G401.6 (cell line): ENCODE data around the gene CASP7.
A peak's percentile ranks its signal among the peaks of the same experiment; 100 is the strongest.

Experiments used
- FAIRE-seq: peaks from 2 replicates; lab custom pipeline; 2012; peaks lifted over from hg19 to GRCh38; lab: Jason Lieb, UNC

The CASP7 gene

DNA sequence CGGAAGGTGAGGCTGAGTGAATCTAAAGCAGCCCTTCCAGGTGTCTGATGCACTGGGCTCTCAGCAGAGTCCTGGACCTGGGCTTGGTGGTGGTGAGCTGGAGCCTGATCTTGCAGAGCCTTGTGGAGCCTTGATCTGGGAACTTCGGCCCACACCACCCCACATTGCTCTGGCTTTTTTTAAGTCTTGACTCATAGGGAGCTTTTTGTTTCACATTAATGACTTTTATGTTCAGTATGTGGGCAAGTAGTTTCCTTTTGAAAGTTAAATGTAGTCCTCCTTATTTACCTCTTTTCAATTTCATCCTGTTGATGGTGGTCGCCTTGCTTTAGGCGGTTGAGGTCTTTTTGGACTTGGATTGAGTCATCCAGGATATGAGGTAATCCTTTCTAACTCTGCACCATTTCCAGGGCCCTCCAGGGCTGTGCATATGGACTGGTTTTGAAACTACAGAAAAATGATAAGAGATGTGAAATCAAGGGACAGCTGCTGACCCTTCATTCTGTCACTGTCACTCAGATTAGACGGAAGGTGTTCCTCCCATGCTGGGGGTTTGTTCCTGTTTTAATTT is 12.9 kb upstream of the CASP7 start:
- FAIRE-seq = no peak

DNA sequence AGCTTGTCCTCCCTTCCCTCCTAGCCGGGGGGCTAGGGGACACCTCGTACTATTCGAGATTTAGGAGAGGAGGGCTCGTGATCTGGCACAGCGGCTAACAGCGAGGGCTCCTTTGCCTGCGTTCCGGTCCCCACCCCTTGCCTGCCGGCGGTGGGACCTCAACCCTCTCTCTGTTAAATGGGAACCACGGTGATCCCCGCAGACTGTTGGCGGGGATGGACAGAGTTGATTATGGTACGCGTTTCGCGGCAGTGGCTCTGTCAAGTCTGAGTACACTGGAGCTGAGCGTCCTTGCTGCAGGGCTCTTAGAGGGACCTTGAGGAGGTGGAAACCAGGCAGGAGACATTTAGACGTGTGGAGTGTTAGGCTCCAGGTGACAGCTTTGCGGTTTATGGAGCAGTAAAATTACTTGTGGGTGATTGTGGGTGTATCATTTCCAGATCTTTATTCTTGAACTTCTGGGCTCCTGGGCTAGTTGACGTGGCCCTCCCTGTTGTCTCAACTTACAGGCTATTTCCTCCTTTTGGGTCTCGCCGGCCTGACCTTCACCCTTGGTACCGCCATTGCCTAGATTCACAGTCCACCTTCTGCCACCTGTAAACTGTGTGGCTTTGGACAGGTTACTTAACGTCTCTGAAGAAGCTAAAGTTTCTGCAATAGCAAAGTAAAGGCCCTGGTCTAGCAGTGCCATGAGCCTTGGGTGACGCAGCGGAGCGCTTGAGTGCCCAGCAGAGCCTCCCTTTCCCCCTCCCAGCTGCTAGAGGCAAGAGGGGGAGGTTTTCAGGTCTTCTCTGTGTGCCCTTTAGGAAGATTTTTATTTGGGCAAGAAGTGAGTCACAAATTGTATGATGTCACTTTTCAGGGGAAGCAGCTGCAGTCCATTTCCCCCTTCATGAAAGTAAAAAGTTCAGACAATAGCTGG is 739 bp downstream of the CASP7 start:
- FAIRE-seq = no peak

DNA sequence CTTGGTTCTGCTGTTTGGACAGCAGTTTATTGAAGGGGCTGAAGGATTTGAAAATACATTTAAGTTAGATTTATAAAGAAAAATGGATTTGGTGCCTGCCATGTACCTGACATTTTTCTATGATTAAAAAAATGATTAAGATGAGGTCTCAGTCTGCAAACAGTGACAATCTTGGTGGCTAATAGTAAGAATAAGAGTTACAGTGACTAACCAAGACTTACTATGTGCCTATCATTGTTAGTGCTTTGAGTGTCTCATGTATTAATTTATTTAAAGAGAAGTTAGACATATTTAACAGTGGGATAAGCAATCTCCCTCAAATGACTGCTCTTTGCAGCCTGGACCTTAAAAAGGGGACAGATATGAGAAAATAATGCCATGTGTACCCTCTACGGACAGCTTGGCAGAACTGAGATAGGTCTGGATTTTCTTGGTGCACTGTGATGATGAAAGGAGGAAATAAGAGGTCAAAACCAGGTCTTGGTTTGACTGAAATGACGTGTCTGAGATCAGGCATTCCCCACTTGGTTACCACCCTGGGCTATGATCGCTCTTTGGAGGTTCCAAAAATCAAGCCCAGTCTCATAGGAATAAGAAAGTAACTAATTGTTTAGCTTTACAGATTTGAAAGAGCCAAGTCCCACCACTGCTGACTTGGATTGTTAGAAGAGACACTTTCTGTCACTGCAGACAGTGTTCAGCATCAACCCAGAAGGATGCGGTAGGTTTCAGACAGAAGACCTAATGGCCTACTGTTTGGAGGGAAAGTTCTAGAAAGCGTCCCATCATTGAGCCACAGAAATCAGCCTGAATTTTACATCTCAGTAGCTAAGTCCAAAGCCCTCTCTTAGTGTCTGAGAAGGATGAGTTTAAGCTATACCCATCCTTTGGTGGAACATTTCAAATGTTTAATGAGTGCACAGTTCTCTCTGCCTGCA is 2.1 kb downstream of the CASP7 start:
- FAIRE-seq = no peak

DNA sequence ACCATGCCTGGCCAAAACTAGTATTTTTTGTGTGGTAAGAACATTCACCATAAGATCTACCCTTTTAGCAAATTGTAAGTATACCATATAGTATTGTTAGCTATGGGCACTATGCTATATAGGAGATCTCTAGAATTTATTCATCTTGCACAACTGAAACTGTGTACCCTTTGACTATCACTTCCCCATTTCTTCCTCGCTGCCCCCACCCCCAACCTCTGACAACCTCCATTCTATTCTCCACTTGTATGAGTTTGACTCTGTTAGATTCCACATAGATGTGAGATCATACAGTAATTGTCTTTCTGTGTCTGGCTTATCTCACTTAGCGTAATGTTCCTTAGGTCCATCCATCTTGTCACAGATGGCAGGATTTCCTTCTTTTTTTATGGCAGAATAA is 3.6 kb downstream of the CASP7 start:
- no peak for FAIRE-seq

DNA sequence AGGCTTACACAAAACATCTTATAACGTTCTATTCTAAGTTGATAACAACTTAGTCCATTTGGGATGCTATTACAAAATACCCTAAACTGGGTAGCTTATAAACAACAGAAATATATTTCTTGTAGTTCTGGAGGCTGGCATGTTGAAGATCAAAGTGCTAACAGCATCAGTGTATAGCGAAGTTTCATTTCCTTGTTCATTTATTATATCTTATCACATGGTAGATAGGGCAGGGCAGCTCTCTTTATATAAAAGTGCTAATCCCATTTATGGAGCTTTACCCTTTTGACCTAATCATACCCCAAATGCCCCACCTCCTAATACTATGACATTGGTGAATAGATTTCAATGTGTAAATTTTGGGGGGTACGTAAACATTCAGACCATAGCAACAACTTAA is 6.3 kb downstream of the CASP7 start:
- FAIRE-seq = no peak

DNA sequence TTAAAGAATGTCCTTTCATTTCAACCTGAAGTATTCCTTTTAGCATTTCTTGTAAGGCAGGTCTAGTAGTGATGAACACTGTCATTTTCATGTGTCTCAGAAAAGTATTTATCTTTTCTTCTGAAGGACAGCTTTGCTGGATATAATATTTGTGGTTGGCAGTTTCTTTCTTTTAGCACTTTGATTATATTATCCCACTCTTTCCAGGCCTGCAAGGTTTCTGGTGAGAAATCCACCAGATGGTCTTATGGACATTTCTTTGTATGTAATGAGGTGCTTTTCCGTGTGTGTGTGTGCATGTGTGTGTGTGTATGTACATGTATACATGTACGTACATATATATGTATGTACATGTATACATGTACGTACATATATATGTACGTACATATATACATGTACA is 7.3 kb downstream of the CASP7 start:
- no peak for FAIRE-seq

DNA sequence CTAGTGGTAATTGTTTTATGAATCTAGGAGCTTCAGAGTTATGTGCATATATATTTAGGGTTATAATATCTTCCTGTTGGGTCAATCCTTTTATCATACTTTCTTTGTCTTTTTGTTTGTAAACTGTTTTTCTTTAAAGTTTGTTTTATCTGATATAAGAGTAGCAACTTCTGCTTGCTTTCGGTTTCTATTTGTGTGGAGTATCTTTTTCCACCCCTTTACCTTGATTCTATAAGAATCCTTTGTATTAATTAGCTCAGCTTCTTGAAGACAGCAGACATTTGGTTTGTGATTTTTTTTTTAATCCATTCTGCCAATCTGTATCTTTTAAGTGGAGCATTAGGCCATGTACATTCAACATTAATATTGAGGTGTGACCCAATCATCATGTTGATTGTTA is 9.3 kb downstream of the CASP7 start:
- FAIRE-seq = no peak

DNA sequence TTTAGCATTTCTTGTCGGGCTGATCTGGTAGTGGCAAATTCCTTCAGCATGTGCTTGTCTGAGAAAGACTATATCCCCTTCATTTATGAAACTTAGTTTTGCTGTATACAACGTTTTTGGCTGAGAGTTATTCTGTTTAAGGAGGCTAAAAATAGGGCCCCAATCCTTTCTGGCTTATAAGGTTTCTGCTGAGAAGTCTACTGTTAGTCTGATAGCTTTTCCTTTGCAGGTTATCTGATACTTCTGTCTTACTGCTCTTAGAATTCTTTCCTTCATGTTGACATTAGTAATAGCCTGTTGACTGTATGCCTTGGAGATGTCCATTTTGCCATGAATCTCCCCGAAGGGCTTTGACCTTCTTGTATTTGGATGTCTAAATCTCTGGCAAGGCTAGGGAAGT is 9.9 kb downstream of the CASP7 start:
- FAIRE-seq = no peak

DNA sequence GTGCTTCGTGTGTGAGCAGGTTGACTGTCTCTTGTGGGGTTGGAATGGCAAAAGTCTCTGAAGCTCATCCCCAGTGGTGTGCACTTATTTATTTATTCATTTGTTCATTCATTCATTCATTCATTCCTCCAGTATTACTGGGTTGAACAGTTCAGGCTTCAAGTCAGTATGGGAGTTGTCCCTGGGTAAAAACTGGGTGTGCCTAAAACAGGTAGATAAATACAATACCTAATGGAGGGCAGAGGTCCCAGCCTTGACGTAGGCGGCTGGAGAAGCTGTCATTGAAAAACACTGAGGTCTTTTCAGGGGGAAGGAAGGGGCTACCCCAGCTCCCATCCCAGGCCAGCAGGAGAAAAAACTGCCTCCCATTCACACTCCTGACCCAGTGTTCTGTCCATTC is 11.0 kb downstream of the CASP7 start:
- no peak for FAIRE-seq

DNA sequence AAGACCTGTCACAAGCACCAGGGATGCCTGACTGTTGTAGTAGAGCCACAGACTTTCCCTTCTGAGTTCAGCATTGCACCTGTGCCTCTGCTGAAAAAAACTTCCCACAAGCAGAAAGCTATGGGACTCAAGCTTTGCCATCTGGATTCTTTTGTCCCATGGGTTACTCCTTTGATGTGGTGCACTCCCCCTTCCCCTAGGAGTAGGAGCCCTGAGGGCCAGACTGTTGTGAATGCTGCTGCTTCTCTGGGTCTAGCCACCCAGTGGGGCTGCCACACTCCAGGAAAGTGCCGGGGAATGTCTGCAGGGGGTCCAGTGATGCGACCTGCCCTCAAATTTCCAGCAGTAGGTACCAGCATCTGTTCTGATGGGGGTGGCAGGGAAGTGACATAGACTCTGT is 11.7 kb downstream of the CASP7 start:
- no peak for FAIRE-seq

DNA sequence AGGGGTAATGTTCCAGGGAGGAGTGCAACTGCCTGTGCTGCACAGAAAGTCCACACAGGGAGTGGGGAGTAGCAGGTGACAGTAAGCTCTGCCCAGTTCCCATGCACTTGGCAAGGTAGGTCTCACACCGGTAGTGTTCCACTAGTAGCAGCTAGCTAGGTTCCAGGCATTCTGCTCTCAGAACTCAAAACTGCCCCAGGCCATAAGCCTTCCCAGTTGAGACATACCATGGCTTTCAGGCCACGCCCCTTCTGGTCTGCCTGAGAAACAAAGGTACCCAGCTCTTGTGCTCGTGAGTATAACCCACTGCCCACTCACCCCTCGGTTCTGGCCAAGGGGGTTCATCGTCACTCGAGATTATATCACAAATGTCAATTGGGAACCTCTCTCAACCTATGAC is 12.6 kb downstream of the CASP7 start:
- FAIRE-seq = no peak

DNA sequence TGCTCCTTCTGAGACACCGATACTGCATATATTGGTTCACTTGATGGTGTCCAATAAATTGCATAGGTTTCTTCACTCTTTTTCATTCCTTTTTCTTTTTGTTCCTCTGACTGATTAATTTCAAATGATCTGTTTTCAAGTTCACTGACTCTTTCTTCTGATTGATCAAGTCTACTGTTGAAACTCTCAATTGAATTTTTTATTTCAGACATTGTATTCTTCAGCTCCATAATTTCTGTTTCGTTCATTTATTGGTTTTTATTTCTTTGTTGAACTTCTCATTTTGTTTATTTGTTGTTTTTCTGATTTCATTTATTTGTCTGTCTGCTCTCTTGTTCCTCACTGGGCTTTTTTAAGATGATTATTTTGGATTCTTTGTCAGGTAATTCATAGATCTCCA is 13.6 kb downstream of the CASP7 start:
- FAIRE-seq = no peak

DNA sequence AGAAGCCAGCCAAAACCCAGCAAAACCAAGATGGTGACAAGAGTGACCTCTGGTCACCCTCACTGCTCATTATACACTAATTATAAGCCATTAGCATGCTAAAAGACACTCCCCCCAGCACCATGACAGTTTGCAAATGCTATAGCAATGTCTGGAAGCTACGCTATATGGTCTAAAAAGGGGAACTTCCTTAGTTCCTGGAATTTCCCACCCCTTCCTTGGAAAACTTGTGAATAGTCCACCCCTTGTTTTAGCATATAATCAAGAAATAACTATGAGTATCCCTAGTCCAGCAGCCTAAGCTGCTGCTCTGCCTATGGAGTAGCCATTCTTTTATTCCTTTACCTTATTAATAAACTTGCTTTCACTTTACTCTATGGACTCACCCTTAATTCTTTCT is 16.0 kb downstream of the CASP7 start:
- FAIRE-seq = no peak

DNA sequence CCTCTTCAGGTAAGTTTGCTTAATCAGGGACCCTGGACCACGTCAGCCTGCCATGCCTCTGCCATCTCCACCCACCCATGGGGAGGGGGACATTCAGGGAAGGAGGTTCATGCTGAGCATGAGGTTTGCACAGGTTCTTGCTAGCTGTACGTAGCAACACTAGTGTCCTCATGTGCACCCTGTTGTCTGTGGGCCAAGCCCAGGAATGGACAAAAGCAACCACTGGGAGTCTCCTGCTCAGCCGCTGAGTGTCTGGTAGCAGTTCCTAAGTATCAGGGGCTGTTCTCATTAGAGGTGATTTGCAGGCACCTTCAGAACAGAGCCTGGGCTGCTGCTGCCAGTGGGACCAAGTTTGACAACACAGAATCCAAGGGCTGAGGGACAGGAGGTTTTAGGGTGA is 17.9 kb downstream of the CASP7 start:
- no peak for FAIRE-seq

DNA sequence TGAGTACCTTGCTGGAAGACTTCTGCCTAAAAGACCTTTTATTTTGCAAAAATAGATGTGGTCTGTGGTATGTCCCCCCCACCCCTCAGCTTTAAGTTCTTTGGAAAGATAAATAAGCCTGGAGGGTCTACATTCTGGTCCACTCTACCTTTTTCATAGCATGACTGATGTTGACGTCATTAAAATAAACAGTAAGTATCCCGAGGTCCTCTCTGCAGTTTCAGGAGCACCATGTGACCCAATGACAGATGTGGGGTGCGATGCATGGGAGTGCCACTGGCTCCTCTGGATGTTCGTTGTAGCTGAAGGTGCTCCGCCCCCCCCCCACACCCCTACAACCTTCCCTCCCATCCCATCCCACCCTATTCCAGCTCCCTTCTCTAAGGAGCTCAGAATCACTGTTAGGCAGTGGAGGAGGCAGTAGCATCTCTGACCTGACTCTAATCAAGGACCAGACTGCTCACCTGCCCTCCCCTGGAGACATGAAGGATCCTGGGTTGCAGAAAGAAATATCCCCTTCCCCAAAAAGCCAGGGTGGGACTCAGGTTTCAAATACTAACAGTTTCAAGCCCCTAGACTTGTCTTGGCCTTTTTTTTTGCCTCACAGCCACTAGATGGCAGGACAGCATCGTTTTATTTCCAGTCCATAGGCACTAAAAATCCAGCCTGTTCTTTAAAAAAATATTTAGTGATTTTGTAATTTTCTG is 25.1 kb downstream of the CASP7 start:
- FAIRE-seq = peak; percentile 94

DNA sequence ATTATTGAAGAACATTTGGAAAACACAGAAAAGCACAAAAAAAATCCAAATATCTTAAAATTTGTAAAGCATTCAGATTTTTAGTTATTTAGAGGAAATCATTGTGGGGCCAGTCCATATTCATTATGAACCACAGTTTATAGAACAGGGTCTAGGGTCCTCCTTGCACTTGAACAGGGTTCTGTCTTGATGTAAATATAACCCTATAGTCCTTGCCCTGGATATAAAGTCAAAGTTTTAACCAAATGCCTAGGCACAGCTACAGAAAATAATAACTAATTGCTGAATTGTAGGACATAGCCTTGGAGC is 25.6 kb downstream of the CASP7 start:
- FAIRE-seq = no peak

DNA sequence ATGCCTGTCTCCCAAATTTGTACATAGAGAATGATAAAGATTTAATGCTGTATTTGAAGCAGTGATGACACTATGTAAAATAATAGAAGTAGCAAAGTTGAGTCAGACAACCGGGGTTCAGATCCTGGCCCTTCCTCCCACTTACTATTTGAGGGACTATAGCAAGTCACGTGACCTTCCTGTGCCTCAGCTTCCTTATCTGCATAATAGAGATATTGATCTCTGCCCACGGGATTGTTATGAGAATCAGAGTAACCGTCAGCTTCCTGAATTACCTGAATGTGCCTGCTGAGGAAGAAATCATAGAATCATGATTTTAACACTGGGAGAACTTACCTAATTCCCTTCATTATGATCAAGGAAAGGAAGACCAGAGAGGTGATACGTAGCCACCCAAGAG is 26.9 kb downstream of the CASP7 start:
- FAIRE-seq = no peak

DNA sequence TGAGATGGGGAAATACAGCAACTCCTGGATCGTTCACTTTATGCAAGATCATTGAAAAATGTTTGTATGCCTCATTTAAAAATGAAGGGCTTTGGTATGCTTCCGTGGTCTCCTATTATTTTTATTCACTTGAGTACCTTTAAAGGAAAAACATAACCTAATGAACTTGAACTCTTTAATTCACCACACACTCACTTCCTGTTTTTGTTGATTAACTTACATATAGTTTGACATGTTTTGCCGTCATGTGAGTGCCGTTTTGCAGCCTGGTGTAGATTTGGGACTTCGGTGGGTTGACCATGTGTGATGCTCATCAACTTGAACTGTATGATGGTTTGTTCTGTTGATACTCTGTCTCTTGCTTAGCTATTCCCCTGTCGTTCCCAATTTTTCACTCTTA is 28.9 kb downstream of the CASP7 start:
- no peak for FAIRE-seq

DNA sequence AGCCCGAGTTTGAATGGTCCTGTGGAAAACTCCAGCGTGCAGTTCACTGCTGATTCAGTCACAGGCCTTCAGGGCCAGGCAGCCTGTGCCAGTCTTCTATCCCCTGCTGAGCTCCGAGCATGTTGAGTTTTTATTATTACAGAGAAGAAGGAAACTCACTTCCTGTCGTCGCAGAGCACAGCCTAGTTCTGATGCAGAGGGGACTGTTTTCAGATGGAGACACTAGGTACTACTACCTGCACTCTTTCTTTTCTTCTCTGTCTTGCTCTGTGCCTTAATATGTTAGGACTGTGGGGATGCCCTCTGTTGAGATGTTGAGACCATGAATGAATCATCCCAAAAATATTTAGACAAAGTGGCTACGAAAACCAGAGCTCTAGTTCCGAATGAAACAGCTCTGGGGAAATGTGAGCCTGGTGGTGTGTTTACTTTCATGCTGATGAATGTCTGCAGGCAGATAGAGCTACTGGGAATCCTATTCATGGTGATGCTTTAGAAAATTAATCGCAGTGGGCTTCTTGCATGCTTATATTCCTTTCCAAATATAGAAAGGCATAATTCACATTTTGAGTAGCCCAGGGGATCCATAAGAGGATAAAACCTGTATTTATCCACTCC is 29.6 kb downstream of the CASP7 start:
- no peak for FAIRE-seq

DNA sequence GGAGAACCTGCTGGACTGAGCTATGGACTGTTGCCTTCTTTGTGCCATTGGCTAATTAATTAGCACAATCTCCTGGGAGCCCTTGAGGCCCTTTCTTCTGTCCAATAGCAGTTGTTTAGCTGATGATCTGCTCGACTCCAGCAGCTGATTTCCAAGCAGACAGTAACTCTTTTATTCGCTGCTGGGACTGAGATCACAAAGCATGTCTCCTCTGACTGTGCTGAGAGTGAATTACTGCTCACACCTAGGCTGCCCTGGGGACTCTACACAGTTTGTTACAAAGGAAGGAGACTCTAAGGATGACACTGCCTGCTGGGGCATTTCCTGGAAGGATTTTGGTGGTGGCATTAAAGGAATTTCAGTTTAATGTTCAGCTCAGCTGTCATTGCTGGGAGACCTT is 31.4 kb downstream of the CASP7 start:
- FAIRE-seq = no peak

DNA sequence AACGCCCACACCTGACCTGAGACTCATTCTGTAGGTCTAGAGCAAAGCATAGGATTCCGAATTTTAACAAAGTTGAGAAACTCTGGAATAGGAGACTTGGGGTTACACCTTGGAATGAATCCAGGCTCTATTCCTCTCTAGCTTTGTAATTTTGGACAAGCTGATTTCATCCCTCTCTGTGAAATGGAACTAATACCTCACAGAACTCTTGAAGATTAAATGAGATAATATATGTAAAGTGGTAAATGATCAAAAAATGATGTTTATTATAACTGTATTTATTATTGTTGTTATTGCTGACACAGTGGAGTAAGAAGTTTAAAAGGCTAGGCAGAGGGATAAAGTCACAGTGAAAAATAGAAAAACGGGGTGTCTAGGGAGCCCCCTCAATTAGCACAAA is 32.3 kb downstream of the CASP7 start:
- FAIRE-seq = no peak
